MM.1S (cell line): ENCODE results near the gene INTS6L.

Source experiments
- EZH2phosphoT487 ChIP-seq: fragments of 300-600 bp; sonication (generic); IDR thresholded peaks from 2 replicates; pipeline ENCODE4 v1.6.1; 2018; ENCODE audit warnings: antibody characterized with exemption, low read length
- TF ChIP-seq, protein P1 (sequence below): fragments of 300-600 bp; sonication (generic); IDR thresholded peaks from 2 replicates; pipeline ENCODE4 v1.5.1; 2016; ENCODE audit warnings: antibody characterized with exemption, low read length, mixed read lengths

DNA sequence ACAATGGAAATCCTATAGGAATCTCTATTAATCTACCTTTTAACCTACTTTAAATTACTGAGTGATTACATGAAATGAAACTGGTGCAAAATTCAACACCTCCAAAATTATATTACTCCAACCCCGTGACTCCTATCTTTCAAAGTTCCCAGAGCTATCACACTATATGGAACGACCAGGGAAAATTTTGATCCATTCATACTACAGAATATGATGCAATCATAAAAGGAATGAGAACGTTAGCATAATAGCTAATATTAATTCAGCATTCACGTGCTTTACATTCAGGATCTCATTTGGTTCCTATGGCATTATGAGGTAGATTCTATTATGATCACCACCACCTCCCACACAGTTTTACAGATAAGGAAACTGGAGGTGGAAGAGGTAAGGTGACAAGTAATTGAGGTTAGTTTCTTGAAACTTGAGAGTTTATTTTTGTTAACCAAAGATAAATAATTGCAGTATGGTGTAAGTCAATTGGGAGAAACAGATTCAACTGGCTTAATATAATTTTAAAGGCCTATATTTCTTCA, 29.4 kb upstream of the INTS6L start:
- TF ChIP-seq, protein P1, sequence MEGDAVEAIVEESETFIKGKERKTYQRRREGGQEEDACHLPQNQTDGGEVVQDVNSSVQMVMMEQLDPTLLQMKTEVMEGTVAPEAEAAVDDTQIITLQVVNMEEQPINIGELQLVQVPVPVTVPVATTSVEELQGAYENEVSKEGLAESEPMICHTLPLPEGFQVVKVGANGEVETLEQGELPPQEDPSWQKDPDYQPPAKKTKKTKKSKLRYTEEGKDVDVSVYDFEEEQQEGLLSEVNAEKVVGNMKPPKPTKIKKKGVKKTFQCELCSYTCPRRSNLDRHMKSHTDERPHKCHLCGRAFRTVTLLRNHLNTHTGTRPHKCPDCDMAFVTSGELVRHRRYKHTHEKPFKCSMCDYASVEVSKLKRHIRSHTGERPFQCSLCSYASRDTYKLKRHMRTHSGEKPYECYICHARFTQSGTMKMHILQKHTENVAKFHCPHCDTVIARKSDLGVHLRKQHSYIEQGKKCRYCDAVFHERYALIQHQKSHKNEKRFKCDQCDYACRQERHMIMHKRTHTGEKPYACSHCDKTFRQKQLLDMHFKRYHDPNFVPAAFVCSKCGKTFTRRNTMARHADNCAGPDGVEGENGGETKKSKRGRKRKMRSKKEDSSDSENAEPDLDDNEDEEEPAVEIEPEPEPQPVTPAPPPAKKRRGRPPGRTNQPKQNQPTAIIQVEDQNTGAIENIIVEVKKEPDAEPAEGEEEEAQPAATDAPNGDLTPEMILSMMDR: no peak
- no peak for TF ChIP-seq EZH2phosphoT487
